EL (cell line): ENCODE data around the gene HTRA3.

Source experiments
- DNase-seq: peaks from one replicate; pipeline ENCODE4 v3.0.0-alpha.2; 2016

The HTRA3 gene

GRCh38 chr4:8270418-8270771 lies 841 bp downstream of the HTRA3 start:
- no peak for DNase-seq

DNA sequence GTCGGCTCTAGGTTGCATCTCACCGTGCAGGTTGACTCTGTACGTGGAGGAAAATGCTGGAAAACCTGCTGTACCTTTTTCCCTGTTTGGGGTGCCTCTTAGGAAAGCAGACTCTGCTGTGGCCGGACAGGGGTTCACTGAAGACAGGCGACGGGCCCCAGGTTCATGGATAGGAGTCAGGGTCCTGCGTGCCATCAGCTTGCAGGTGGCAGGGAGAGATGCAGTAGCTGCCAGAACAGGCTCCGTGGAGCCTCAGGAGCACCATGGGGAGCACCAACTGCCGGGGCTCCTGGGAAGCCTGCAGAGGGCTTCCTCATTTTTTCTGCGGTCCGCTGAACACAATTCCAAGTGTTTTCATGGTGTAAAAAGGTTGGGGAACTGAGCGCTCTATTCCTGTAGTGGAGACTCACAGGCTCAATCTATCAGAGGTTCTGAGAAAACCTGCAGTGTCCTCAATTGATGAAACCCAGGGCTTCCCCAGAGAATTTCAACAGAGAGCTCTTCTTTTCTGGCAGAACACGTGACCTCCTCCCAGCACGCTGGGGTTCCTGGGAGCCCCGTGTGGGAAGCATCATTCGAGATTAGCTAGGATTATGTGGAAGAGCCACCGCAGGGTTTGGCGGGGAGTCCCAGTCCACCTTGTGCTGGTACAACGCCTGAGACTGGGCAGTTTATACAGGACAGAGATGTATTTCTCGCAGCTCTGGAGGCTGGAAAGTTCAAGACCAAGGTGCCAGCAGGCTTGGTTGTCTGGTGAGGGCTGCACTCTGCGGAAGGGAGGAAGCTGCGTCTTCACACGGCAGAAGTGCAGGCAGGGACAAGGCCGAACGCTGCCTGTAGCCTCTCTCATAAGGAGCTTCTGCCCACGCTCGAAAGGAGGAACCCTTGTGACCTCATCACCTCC lies 1.6 kb downstream of the HTRA3 start:
- DNase-seq, result no peak

DNA sequence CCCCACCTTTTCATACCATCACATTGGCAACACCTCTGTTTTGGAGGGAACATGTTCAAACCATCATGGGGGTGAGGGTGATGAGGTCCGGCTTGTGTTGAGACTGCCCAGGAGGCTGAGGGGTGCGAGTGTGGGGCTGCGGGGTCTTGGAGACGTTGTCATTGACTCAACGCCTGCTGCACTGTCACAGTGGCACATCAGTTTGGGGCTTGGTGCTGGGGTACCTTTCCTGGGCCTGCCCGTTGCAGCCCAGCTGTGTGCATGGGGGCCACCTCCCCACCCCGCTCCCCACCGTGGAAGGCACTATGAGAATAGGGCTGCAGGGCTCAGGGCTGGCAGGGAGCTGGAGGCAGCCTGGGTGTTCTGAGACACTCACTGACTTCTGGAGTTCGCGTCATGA lies 2.3 kb downstream of the HTRA3 start:
- DNase-seq, result no peak

GRCh38 chr4:8272472-8273428 lies 3.2 kb downstream of the HTRA3 start:
- DNase-seq, result no peak

DNA sequence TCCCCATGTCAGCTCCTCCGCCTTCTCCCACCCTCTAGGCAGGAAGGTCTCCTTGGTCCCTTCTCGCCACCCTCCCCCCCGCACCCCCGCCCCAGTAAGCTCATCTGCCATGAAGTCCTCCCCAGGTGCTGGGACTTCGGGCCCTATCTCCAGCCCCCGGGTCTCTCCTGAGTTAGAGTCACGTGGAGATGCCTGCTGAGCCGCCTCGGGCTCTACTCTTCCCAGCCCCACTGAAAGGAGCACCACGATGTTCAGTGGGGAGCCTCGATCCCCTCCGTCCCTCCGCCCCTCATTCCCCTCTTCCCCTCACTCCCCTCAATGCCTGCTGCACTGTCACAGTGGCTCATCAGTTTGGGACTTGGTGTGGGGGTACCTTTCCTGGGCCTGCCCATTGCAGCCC lies 3.9 kb downstream of the HTRA3 start:
- DNase-seq, result no peak

GRCh38 chr4:8274066-8274652 lies 4.6 kb downstream of the HTRA3 start:
- no peak for DNase-seq

DNA sequence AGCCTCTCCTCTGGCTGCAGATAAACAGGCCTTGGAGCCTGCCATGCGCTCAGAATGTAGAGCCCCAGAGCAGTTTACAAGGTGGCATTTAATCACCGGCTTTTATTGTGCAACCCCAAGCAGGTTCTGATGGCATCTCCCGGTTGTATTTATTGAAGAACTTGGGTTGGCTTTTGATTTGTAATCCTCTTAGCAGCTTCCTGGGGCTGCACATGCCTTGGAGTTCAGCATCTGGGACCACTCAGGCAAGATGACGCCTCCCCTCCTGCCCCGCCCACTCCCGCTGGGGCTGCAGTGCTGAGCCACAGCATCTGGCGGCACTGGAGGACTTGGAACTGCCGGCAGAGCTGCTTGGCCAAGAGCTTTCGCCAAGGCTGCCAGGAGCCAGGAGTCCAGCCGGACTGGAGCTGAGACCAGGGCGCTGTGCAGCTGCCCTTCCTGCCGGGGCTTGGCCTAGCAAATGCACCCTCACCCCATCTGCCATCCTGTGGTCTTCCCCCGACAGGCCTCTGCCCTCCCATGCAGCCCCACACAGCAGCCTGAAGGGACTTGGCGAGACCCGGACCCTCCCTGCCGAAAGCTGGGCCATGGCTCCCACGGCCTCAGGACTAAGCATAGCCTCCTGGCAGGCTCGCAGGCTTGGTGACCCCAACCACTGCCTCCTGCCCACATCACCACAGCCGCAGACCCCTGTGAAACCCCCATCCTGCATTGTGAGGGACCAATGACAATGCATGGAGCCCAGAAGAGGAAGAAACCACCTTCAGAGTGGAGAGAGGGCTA lies 5.4 kb downstream of the HTRA3 start:
- peak; percentile 79 for DNase-seq

- DNase-seq, result no peak
Observed at GRCh38 chr4:8275548-8275910, 6.0 kb downstream of the HTRA3 start.

GRCh38 chr4:8276358-8277240 lies 7.0 kb downstream of the HTRA3 start:
- DNase-seq, result no peak

DNA sequence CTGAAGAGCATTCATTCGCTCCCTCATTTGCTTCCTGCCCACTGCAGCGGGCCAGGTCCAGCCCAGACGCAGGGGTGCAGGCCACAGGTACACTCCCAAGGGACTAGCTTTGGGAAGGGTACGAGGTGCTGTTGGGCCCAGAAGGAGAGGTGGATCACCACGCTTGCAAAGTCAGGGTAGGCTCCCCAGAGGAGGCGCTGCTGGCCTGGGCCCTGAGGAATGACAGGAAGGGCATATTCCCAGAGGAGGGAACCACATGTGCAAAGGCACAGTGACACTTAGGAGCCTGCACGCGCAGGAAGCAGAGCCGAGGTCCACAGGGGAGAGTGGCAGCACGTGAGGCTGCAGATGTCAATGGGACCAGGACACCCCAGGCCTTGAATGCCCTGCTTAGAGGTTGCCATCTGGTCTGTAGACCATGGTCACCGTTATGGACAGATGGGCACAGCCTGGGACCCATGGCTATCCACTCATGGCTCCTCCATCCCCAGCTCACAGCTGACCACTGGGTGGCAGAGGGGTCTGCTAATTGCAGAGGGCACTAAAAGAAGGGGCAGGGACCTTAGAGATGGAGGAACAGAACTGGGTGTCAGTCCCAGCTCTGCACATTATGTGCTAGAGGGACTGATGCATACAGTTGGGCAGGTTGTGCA lies 7.9 kb downstream of the HTRA3 start:
- no peak for DNase-seq

DNA sequence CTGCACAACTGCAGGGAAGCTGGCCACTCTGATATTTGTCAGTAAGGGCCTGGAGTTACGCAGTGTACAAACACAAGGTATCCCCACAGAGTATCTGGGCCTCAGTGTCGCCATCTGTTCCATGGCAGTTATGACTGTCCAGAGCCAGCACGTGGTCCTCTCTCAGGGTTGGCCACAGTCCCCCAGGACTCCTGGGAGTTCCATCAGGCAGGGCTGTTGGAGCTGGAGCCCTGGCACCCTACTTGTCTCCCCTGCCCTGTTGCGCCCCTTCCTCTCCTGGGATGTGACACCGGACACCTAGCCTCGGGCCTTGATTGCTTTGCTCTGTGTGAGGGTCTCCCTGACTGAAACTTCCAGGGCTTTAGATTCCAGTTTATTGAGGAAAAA lies 8.4 kb downstream of the HTRA3 start:
- DNase-seq, result no peak

- DNase-seq, result peak; percentile 87
Observed at GRCh38 chr4:8278421-8279287, 9.1 kb downstream of the HTRA3 start.

GRCh38 chr4:8279321-8280157 lies 10.0 kb downstream of the HTRA3 start:
- DNase-seq, result no peak

DNA sequence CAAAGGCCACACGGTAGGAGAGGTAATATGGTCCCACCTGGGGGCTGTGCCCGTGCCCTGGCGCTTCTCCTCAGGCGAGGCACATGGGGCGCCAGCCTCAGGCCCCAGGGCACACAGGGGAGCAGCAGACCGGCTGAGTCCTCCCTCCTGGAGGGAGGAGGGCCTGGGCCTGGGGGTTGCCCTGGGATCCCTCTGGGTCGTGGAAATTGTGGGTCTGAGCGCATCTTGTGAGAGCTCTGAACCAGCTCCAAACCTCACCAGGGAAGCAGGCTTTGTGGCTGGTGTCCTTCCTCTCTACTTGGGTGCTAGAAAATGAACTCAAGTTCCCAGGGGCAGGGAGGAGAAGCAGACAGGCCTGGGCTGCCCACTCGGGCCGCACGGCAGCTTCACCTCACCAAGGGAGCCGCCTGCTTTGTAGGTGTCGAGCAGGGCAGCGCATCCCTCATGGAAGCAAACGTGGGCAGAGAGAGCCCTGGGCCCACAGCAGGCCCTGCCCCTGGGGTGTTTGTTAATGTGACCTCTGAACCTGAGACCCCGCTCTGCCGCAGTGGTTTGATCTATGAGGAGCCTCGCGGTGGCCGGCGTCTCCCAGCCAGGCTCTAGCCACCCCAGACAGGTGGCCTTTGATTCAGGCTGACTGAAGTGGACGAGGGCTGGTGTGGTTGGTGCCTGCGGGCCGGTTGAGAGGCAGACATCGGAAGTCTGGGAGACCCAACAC lies 10.8 kb downstream of the HTRA3 start:
- no peak for DNase-seq

DNA sequence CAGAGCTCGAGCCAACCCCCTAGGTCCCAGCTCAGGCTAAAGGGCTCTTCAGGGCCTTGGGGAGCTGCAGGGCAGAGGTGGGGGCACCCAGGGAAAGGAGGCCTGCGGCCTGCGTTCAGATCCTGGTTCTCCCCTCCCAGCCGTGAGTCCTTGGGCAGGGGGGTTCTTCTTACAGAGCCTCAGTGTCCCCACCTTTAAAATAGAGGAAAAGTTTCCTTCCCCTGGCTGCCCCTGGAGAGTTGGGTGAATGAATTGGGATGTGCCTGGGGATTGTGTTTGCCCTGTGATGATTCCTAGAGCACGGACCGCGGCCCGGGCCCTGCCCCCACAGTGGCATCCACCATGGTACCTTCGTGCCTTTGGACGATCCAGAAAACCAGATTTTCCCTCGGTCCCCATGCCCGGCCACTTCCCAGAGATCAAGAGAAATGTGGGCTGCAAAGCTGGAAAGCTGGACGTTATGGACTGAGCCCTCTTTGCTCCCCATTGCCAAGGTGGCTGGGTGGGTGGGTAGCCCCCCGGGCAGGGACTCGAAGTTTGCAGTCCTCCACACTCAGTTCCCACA lies 11.4 kb downstream of the HTRA3 start:
- no peak for DNase-seq

- DNase-seq, result peak; percentile 37
Observed at GRCh38 chr4:8281519-8282133, 12.1 kb downstream of the HTRA3 start.

DNA sequence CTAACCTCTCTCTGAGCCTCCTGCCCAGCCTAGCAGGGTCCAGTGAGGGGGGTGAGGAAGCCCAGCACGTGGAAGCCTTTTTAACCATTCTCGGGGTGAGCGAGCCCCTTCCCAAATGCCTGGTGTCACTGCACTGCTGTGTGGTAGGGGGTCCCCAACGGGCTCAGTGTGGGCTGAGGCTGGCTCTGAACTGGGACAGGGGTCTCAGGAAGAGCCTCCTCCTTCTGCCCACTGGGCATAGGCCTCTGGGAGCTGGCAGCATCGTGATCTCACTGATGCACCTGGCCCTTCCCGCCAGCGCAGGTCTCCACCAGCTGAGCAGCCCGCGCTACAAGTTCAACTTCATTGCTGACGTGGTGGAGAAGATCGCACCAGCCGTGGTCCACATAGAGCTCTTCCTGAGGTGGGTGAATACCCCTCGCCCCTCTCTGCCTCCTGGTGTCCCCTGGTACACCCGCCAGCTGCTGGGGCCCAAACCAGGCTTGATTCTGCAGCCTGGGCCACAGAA lies 12.6 kb downstream of the HTRA3 start:
- no peak for DNase-seq
